Fibroblast of villous mesenchyme (primary cell): ENCODE measurements around the gene DHX9. TPM values are rescaled to one million over a fixed set of nuclear protein-coding genes. Genes with fewer than 3 reads are reported as not detected.

Source experiments
- DNase-seq: peaks from one replicate; pipeline ENCODE4 v3.0.0-alpha.2; 2010; ENCODE audit warnings: low read depth
- H3K4me3 ChIP-seq: 2 replicates; pipeline ENCODE4 v1.5.1; 2011; ENCODE audit warnings: low read depth, mild to moderate bottlenecking, low read length
- total RNA-seq: library from RNA; depleted of rRNA; stranded (reverse); fragments of >200 nt; gene quantifications from 2 replicates; pipeline ENCODE4 v1.2.3, GENCODE V29; 2012
- TF ChIP-seq, protein P1 (sequence below): IDR thresholded peaks from 2 replicates; pipeline ENCODE4 v1.5.1; 2012; ENCODE audit warnings: low read depth, mild to moderate bottlenecking, low read length; ENCODE audit not compliant: insufficient read depth

The DHX9 gene
- total RNA-seq, 1 donor: 160 TPM

DNA sequence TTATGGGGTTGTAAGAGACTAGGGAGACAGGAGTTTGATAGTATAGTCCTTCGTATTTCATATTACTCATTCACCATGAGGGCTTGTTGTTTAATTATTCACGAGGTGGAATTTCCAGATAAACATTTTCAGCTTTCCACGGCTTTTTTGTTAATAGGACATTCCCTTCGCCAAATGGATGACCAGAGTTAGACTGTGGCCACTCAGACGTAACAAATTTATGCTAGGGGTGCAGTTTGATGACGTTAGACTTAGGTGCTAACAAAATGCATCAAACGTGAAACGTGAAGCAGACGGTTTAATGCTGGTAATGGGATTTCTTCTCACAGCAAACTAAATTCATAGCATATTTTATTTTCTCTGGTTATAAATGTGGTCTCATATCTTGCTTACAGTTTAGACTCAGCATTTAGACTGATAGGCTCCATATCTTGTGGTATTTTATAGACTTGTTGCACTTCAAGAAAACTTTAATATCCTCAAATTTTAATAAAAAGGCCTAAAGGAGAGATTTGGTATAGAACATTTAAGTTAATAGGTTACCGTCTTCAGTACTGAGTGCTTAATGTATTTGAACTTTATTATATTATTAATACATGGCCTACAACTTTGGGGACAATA, 2.3 kb downstream of the DHX9 start:
- TF ChIP-seq, protein P1, sequence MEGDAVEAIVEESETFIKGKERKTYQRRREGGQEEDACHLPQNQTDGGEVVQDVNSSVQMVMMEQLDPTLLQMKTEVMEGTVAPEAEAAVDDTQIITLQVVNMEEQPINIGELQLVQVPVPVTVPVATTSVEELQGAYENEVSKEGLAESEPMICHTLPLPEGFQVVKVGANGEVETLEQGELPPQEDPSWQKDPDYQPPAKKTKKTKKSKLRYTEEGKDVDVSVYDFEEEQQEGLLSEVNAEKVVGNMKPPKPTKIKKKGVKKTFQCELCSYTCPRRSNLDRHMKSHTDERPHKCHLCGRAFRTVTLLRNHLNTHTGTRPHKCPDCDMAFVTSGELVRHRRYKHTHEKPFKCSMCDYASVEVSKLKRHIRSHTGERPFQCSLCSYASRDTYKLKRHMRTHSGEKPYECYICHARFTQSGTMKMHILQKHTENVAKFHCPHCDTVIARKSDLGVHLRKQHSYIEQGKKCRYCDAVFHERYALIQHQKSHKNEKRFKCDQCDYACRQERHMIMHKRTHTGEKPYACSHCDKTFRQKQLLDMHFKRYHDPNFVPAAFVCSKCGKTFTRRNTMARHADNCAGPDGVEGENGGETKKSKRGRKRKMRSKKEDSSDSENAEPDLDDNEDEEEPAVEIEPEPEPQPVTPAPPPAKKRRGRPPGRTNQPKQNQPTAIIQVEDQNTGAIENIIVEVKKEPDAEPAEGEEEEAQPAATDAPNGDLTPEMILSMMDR: no peak
- DNase-seq: peak; percentile 52
- H3K4me3 ChIP-seq: peak overlapping the region; percentile 74

DNA sequence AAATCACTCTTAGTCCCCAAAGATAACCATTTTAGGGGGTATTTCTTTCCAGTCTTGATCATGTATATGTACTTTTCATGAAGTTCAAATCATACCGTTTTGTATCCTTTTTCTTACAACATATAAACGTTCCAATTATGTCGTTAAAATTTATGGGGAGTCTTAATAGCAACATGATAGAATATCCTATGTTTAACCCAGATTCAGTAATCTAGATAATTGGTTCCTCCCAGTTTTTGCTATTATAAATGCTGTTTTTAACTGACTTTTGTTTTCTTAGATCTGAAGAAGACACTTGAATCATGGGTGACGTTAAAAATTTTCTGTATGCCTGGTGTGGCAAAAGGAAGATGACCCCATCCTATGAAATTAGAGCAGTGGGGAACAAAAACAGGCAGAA, 3.1 kb downstream of the DHX9 start:
- no peak overlapping the region for H3K4me3 ChIP-seq
- DNase-seq: peak; percentile 29
- TF ChIP-seq, protein P1: no peak

DNA sequence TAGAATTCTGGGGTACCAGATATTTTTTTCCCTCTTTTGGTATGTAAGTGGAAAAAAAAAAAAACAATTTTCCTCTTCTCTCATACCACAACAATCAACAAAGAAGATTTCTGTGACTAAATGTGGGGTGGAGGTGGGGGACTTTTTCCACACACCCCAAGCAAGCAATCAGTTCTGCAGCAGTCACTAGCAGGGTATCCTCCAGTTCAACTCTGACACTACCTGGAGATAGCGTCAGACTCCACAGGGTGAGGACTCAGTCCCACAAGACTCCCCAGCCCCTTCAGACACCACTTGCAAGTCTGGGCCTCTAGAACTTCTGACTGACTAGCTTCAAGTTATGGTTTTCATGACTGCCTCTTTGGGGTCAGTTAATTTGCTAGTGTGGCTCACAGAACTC, 6.2 kb downstream of the DHX9 start:
- TF ChIP-seq, protein P1: no peak
- no peak overlapping the region for H3K4me3 ChIP-seq
- no peak for DNase-seq

DNA sequence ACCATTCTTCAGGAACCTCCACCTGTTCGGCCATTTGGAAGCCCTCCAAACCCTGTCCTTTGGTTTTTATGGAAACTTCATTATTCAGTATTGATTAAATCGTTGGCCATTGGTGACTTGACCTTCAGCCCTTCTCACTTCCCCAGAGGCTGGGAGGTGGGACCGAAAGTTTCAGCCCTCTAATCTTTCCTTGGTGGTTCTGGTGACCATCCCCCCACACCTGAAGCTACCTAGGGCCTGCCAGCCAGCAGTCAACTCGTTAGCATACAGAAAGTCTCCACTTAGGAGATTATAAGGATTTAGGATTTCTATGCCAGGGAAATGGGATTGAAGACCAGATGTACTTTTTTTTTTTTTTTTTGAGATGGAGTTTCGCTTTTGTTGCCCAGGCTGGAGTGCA, 6.7 kb downstream of the DHX9 start:
- H3K4me3 ChIP-seq: no peak overlapping the region
- no peak for DNase-seq
- TF ChIP-seq, protein P1: no peak

DNA sequence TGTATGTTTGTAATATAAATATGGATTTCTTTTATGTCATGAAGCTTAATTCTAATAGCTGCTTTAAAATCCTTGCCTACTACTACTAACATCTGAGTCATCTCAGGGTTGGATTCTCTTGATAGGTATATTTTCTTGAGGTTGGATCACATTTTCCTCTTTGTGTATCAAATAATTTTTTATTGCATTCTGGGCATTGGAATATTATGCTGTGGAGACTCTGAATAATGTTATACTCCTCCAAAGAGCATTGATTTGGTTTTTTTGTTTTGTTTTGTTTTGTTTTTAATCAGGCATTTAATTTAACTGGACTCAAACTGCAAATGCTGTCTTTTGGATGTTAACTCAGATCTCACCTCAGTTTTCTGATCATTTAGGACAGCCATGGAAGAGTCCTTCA, 8.0 kb downstream of the DHX9 start:
- TF ChIP-seq, protein P1: no peak
- no peak overlapping the region for H3K4me3 ChIP-seq
- no peak for DNase-seq

DNA sequence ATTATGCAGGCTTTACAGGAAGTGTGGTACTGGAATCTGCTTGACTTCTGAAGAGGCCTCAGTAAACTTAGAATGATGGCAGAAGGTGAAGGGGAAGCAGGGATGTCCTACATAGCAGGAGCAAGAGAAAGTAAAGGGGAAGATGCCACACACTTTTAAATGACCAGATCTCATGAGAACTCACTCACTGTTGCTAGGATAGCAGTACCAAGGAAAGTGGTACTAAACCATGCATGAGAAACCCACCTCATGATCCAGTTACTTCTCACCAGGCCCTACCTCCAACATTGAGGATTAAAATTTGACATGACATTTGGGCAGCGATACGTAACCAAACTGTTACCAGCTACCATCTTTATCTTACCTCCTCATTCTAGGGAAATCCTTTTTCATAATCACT, 9.6 kb downstream of the DHX9 start:
- TF ChIP-seq, protein P1: no peak
- no peak for DNase-seq

DNA sequence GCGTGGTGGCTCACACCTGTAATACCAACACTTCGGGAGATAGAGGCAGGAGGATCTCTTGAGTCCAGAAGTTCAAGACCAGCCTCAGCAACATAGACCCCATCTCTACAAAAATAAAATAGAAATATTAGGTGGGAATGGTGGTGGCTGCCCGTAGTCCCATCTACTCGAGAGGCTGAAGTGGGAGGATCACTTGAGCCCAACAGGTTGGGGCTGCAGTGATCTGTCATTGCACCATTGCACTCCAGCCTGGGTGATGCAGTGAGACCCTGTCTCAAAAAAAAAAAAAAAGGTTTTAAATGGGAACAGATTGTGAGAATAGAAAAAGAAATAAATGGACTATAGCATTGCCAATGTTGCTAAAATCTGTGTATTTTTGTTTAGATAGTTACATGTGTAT, 11.2 kb downstream of the DHX9 start:
- no peak for DNase-seq
- TF ChIP-seq, protein P1: no peak

More for the DNA sequence above, 9.6 kb downstream of the DHX9 start:
- H3K4me3 ChIP-seq: no peak overlapping the region

More for the DNA sequence above, 11.2 kb downstream of the DHX9 start:
- H3K4me3 ChIP-seq: no peak overlapping the region
